Gastroesophageal sphincter (tissue), 3 donors: ENCODE measurements around the gene MAN2B2.

Experiments used
- CTCF ChIP-seq, 4 experiments: fragments of 200-600 bp in 2 of 4; fragments of 450-650 bp in 2 of 4; sonication (generic) in 1 of 4; IDR thresholded peaks; one replicate each; pipeline ENCODE4 v1.5.1; 2017 to 2019; ENCODE audit warnings: antibody characterized with exemption in 4 of 4, mild to moderate bottlenecking in 2 of 4, moderate library complexity in 2 of 4
- POLR2A ChIP-seq, 2 donors: fragments of 450-650 bp; IDR thresholded peaks; one replicate each; pipeline ENCODE4 v1.6.1; 2017; ENCODE audit warnings: antibody characterized with exemption in 2 of 2, mild to moderate bottlenecking in 2 of 2, moderate library complexity in 1 of 2
- POLR2AphosphoS5 ChIP-seq: sonication (generic); formaldehyde crosslinking; IDR thresholded peaks from one replicate; pipeline ENCODE4 v1.6.1; 2017; ENCODE audit warnings: antibody characterized with exemption

DNA sequence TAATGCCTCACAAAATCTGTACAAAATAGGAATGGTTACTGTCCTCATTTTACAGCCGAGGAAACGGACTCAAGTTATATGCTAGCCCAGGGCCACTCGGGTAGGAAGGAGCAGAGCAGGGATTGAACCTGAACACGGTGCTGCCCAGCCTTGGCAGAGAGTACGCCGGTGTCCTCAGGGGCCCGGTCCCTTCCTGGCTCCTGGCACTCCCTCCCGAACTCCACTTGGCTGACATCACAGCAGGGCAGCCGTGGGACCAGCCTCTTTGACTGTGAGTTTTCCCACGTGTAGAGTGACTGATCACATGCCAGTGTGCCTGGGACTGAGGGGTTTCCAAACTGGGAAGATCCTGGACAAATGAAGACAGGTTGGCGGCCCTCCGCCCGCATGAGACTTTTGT, 23.7 kb downstream of the MAN2B2 start:
- TF ChIP-seq POLR2A (IDR thresholded peaks at IDR 0.05) (no peak), CTCF (IDR thresholded peaks at IDR 0.05) (no peak), POLR2AphosphoS5 (no peak)
